Measurements from ENCODE around the gene SLC6A14. TPM values are rescaled to one million over a fixed set of nuclear protein-coding genes. Genes with fewer than 3 reads are reported as not detected.

Gene SLC6A14
- total and polyA plus RNA-seq, 2 of the 8 experiments (the other 6 are each of a cell fraction or from before 2014, with no cell fraction given), result not detected

- Histone ChIP-seq H3K18ac (ENCODE audit: extremely low read depth, low read length) (no peak overlapping the region), H2AK5ac (ENCODE audit: low read depth, low read length) (no peak overlapping the region), H3K27ac (ENCODE audit: low read depth, low read length) (no peak overlapping the region), H3K56ac (replicated peaks; ENCODE audit: insufficient read length, low read depth, low read length) (no peak overlapping the region), H3K79me1 (ENCODE audit: low read depth, low read length) (no peaks in the 10 kb centered on the region), H2BK12ac (ENCODE audit: low read depth, low read length) (no peak overlapping the region), H3K9me3 (ENCODE audit: insufficient read depth in 2 of 2, low read depth in 1 of 2, low read length in 1 of 2) (no peaks in the 10 kb centered on the region), H3K23me2 (ENCODE audit: low read depth, low read length) (no peaks in the 10 kb centered on the region), H3K79me2 (ENCODE audit: control insufficient read depth in 1 of 2, insufficient read depth in 2 of 2, low read length in 2 of 2) (no peaks in the 10 kb centered on the region), H4K20me1 (replicated peaks in 1 of 2; ENCODE audit: control insufficient read depth in 1 of 2, insufficient read depth in 2 of 2, low read length in 2 of 2) (no peaks in the 10 kb centered on the region), H3K14ac (ENCODE audit: insufficient read length) (no peak overlapping the region), H4K5ac (ENCODE audit: insufficient read length, low read depth, low read length) (no peak overlapping the region), H3K9ac (replicated peaks in 1 of 4; ENCODE audit: extremely low read depth in 1 of 4, low read depth in 3 of 4, low read length in 3 of 4) (no peak overlapping the region), H2BK15ac (ENCODE audit: low read length) (no peak overlapping the region), H3K27me3 (replicated peaks in 1 of 4; ENCODE audit: control insufficient read depth in 3 of 4, extremely low read depth in 1 of 4, insufficient read depth in 3 of 4, low read length in 3 of 4) (no peaks in the 10 kb centered on the region), H4K91ac (replicated peaks; ENCODE audit: insufficient read length, low read length) (no peak overlapping the region), H2BK20ac (ENCODE audit: low read length) (no peak overlapping the region), H3K4ac (replicated peaks; ENCODE audit: insufficient read length, low read depth, low read length) (no peak overlapping the region), H3K4me1 (replicated peaks in 1 of 4; ENCODE audit: control insufficient read depth in 3 of 4, insufficient read depth in 4 of 4, low read length in 3 of 4) (no peaks in the 10 kb centered on the region), H3K23ac (ENCODE audit: insufficient read length) (no peak overlapping the region), H2BK120ac (replicated peaks; ENCODE audit: low read depth, low read length) (no peak overlapping the region), H3K4me3 (ENCODE audit: extremely low read depth in 1 of 4, insufficient read depth in 2 of 4, low read depth in 3 of 4, low read length in 4 of 4) (no peak overlapping the region), H3K36me3 (ENCODE audit: control insufficient read depth in 2 of 4, insufficient read depth in 4 of 4, low read length in 3 of 4) (no peaks in the 10 kb centered on the region), H2AFZ (ENCODE audit: low read length) (no peak overlapping the region), H3K4me2 (ENCODE audit: insufficient read depth in 1 of 2, low read depth in 2 of 2, low read length in 2 of 2) (no peak overlapping the region), H2BK5ac (ENCODE audit: low read depth, low read length) (no peak overlapping the region), H4K8ac (ENCODE audit: extremely low read depth, insufficient read depth, low read length) (no peak overlapping the region)
- DNase-seq (ENCODE audit: low read depth in 1 of 2, low spot score in 2 of 2) (no peak), FAIRE-seq (no peak)
- POLR2A ChIA-PET (ENCODE audit: partially characterized antibody), result no interaction called here
- no peak for TF ChIP-seq JUND (IDR thresholded peaks at IDR 0.05; ENCODE audit: low read length)
- no peak for TF ChIP-seq TEAD4 (IDR thresholded peaks at IDR 0.05; ENCODE audit: low read depth, low read length)
- TF ChIP-seq CEBPB (IDR thresholded peaks at IDR 0.05; ENCODE audit: low read depth, low read length), result no peak
- TF ChIP-seq EGR1 (IDR thresholded peaks at IDR 0.05; ENCODE audit: borderline replicate concordance, low read depth, low read length), result no peak
- TF ChIP-seq ZNF274 (IDR thresholded peaks at IDR 0.05; ENCODE audit: borderline replicate concordance, extremely low read depth, low read length), result no peak
- no peak for TF ChIP-seq SP2 (IDR thresholded peaks at IDR 0.05; ENCODE audit: low read length)
- CTCF ChIA-PET (ENCODE audit: partially characterized antibody), result no interaction called here
- WGBS, 2 experiments (ENCODE audit: extremely low coverage in 1 of 2, insufficient coverage in 1 of 2, insufficient read length in 1 of 2, insufficient replicate concordance in 2 of 2, low coverage in 1 of 2, low lambda C conversion rate in 2 of 2, missing lambda C conversion rate in 1 of 2), result 96% methylated on average over 4 of the region's 7 CpGs; no CpG with 5 or more reads in 1 of the 2 experiments
These were observed 40.7 kb upstream of the SLC6A14 start for GRCh38 chrX:116395752-116396151.

All from H1 (cell line).